IMR-90 (cell line): ENCODE data around the gene KRT9.

Experiments
- BHLHE40 ChIP-seq: fragments of 150-350 bp; IDR thresholded peaks from 2 replicates; pipeline ENCODE4 v1.6.1; 2016; ENCODE audit warnings: mild to moderate bottlenecking, low read depth, low read length
- CEBPB ChIP-seq: IDR thresholded peaks from 2 replicates; pipeline ENCODE4 v1.6.1; 2012; ENCODE audit warnings: low read depth, low read length, improper control_type of control experiment
- MAFK ChIP-seq: IDR thresholded peaks from 2 replicates; pipeline ENCODE4 v1.6.1; 2012; ENCODE audit warnings: low read depth, low read length, improper control_type of control experiment
- POLR2A ChIP-seq: IDR thresholded peaks from 2 replicates; pipeline ENCODE4 v1.6.1; 2012; ENCODE audit warnings: mild to moderate bottlenecking, low read depth, low read length
- SMC3 ChIP-seq: fragments of 150-350 bp; IDR thresholded peaks from 2 replicates; pipeline ENCODE4 v1.6.1; 2016; ENCODE audit warnings: low read depth, mild to moderate bottlenecking, antibody characterized with exemption, low read length, moderate library complexity
- TF ChIP-seq, protein P1 (sequence below): conservative IDR thresholded peaks from 2 replicates; pipeline ENCODE4 v1.5.1; 2012; ENCODE audit warnings: mild to moderate bottlenecking, low read depth, low read length, improper control_type of control experiment

DNA sequence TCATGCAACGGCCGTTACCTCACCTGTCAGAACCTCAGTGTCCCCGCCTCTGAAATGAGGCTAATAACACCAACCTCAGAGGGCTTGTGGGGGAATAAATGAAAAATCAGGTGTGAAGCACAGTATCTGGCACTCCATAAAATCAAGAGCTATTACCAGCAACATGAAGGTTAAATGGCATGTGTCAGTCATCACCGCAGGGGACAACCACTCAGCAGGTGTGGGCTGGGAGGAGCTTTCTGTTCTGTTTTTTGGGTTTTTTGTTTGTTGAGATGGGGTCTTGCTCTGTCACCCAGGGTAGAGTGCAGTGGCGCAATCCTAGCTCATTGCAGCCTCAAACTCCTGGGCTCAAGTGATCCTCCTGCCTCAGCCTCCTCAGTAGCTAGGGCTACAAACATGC lies 26.9 kb downstream of the KRT9 start:
- TF ChIP-seq POLR2A (no peak), MAFK (no peak), BHLHE40 (no peak), SMC3 (no peak), CEBPB (no peak)
- TF ChIP-seq, protein P1, sequence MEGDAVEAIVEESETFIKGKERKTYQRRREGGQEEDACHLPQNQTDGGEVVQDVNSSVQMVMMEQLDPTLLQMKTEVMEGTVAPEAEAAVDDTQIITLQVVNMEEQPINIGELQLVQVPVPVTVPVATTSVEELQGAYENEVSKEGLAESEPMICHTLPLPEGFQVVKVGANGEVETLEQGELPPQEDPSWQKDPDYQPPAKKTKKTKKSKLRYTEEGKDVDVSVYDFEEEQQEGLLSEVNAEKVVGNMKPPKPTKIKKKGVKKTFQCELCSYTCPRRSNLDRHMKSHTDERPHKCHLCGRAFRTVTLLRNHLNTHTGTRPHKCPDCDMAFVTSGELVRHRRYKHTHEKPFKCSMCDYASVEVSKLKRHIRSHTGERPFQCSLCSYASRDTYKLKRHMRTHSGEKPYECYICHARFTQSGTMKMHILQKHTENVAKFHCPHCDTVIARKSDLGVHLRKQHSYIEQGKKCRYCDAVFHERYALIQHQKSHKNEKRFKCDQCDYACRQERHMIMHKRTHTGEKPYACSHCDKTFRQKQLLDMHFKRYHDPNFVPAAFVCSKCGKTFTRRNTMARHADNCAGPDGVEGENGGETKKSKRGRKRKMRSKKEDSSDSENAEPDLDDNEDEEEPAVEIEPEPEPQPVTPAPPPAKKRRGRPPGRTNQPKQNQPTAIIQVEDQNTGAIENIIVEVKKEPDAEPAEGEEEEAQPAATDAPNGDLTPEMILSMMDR, result no peak
